HEK293 (cell line): ENCODE results near the gene AICDA.

ENCODE experiments used
- ZNF121 ChIP-seq: fragments of 450-650 bp; formaldehyde crosslinking; IDR thresholded peaks from 2 replicates; pipeline ENCODE4 v1.5.1; 2016; ENCODE audit warnings: missing biosample characterization, missing genetic modification characterization
- ZNF335 ChIP-seq: fragments of 450-650 bp; formaldehyde crosslinking; conservative IDR thresholded peaks from 2 replicates; pipeline ENCODE4 v1.5.1; 2016; ENCODE audit warnings: missing biosample characterization, missing genetic modification characterization
- ZNF426 ChIP-seq: fragments of 450-650 bp; formaldehyde crosslinking; IDR thresholded peaks from 2 replicates; pipeline ENCODE4 v1.5.1; 2017; ENCODE audit warnings: missing biosample characterization, missing genetic modification characterization, mild to moderate bottlenecking, inconsistent platforms, moderate library complexity

DNA sequence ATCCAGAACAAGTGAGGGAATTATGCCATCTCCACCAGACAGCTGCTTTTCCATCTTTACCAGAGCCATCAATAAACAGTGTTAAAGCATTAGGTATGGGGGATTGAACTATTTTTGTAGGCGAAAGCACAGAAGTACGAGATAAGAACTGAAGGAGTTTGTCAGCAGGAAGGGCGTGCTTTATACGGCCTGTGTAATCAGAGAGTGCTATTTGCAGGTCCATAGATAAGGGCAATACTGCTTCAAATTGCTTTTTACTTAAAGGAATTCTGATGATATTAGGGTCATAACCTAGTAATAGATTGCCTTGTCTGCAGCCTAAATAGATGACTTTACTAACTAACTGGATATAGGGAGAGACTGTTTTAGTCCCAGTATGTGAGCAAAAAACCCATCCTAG, 51.6 kb downstream of the AICDA start:
- TF ChIP-seq ZNF426 (tag by site-specific recombination) (no peak), ZNF335 (tag by site-specific recombination) (no peak), ZNF121 (tag by site-specific recombination) (no peak)
